ENCODE results near the gene SPINK2.

SPINK2 gene, protein sequence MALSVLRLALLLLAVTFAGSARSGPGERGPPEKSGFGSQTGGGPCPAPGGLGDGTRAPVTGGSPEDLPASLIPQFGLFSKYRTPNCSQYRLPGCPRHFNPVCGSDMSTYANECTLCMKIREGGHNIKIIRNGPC

GRCh38 chr4:56821381-56822243, at the start of gene SPINK2:
TSS of gene SPINK2 (minus strand) at chr4:56821701. CDS start at chr4:56821662, 39 bp downstream.
- DNase-seq (ENCODE audit: low spot score): peak; percentile 36

DNA sequence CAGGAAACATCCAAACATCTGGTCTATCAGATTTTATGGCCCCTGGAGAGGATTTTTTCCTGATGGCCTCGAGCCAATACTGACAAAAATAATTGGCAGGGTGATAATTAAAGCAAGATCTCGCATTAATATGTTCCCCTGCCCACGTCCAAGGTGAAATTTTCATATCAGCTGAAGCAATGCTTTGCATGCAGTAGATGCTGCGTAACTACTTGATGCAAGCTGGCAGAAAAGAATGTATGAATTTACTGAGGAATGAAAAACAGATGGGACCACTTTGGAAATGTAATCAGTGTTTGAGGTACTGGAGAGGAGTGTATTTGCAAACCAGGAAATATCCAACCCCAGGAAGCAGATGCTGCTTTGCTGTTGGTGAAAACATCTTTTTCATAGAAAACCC, 49.4 kb upstream of the SPINK2 start:
- DNase-seq (ENCODE audit: low spot score): no peak

- no peak for DNase-seq (ENCODE audit: low spot score)
These were observed 42.1 kb upstream of the SPINK2 start for GRCh38 chr4:56863441-56864139.

GRCh38 chr4:56861360-56861759, 39.9 kb upstream of the SPINK2 start:
- DNase-seq (ENCODE audit: low spot score): no peak

GRCh38 chr4:56860781-56861180, 39.3 kb upstream of the SPINK2 start:
- DNase-seq (ENCODE audit: low spot score): no peak

GRCh38 chr4:56859841-56860240, 38.3 kb upstream of the SPINK2 start:
- DNase-seq (ENCODE audit: low spot score): no peak

DNA sequence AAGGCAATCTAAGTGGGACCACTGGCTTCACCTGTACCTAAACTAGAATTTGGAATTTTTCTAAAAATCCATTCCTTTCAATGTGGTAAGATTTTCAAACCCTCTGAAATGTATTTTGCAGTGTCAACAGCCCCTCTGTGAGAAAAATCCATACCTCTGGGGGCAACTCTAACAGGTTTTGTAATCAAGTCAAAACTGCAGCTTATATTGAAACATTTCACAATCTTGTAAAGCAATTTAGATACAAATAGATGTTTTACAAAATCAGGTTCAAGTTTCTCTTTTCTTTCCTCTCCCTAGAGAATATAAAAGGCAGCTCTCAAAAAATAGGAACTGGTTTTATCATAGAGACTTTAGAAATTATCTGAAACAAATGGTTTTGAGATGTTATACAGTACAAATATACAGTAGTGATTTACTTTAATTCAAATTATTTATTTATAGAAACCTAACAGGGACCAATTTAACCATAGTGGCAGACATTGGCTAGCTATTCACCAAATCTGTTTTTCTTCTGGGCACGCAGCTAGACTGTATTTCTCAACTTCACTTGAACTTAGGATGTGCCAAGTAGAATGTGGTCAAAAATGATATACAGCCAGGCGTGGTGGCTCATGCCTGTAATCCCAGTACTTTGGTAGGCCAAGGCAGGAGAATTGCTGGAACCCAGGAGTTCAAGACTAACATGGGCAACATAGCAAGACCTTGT, 36.3 kb upstream of the SPINK2 start:
- DNase-seq (ENCODE audit: low spot score): no peak

DNA sequence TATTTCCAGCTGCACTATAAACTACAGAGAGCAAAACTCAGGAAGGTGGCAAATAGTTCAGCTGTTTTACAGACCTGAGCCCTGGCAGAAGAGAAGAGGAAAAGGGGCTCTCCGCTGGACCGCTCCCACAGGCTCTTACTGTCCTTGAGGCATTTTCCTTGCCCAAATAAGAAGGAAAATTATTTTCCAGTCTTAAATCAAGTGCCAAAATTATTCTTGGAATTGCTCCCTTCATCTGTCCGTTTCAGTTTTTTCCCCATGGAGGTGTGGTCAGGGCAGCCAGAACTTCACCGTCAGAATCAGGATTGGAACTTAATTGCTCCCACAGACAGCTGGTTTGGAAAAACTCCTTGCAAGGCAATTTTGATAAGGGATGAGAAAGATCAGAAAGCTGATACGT, 35.2 kb upstream of the SPINK2 start:
- no peak for DNase-seq (ENCODE audit: low spot score)

GRCh38 chr4:56850910-56851309, 29.4 kb upstream of the SPINK2 start:
- DNase-seq (ENCODE audit: low spot score): no peak

- DNase-seq (ENCODE audit: low spot score): no peak
These were observed 23.5 kb upstream of the SPINK2 start for GRCh38 chr4:56844802-56845580.

DNA sequence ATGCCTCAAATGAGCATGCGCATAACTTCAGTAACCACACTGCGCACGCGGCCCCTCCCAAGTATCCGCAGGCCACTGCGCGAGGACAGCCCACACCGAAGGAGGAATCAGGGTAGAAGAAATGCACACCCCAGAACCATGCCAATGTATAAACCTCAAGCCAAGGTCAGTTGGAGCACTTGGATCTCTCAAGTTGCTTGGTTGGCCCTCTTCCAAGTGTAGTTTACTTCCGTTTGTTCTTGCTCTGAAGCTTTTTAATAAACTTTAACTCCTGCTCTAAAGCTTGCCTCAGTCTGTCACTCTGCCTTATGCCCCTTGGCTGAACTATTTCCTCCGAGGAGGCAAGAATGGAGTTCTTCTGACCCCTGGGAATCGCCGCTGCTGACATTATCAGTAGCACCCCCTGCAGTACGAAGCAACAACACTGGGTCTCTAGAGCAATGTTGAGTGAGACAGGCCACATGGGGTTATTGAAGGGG, 22.0 kb upstream of the SPINK2 start:
- DNase-seq (ENCODE audit: low spot score): no peak

GRCh38 chr4:56840559-56840958, 19.1 kb upstream of the SPINK2 start:
- DNase-seq (ENCODE audit: low spot score): no peak

DNA sequence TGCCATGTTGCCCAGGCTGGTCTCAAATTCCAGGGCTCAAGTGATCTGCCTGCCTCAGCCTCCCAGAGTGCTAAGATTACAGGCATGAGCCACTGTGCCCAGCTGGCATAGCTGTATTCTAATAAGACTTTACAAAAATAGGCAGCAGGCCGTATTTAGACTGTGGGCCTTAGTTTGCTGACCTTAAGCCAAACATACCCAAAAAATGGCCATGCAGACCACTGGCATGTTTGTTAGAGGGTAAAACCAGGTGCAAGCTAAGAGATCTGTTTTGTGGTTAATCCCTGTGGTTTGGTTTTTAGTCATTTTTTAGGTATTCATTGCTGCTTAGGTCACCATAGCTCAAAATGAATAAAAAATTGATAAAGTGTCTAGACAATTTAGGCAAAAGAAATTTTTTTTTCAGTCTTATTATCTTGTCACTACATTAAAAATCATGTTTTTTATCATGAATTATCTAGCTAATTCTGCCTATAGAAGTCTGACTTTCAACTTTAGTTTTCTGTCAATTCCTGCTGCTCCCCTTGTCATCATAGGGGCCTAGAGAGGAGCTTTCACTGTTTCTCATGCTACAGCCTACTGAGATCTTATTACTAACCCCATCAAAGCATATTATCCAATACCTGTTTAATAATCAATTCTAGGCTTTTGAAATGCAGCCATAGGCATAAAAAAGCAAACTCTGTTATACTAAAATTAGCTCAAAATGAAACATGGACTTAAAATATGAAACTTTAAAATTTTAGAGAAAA, 7.5 kb upstream of the SPINK2 start:
- DNase-seq (ENCODE audit: low spot score): no peak

DNA sequence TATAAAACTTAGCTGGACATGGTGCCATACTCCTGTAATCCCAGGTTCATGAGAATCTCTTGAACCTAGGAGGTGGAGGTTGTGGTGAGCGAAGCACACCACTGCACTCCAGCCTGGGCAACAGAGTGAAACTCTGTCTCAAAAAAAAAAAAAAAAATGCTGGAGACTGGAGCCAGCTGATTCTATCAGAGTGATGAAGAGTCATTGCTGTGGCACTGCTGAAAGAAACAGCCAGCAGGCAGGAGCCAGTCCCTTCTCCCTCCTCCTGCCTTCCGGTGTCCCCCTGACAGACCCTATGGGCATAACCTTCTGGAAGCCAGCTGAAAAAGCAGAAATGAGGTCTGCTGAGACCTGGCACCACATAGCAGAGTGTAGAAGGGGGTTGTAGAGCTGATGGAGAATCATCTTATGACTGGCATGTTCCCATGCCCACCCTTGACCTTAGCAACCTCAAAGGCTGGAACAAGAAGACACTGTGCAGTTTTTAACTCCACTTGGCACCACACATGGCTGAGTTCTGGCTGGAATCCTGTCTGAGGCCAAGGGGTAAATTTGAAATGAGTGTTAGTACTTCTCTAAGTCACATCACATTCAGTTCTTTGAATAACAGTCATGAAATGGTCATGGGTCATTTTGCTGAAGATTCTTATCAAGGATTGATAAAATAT, 2.6 kb upstream of the SPINK2 start:
- DNase-seq (ENCODE audit: low spot score): no peak

GRCh38 chr4:56818797-56819196, 2.7 kb downstream of the SPINK2 start:
- DNase-seq (ENCODE audit: low spot score): no peak

DNA sequence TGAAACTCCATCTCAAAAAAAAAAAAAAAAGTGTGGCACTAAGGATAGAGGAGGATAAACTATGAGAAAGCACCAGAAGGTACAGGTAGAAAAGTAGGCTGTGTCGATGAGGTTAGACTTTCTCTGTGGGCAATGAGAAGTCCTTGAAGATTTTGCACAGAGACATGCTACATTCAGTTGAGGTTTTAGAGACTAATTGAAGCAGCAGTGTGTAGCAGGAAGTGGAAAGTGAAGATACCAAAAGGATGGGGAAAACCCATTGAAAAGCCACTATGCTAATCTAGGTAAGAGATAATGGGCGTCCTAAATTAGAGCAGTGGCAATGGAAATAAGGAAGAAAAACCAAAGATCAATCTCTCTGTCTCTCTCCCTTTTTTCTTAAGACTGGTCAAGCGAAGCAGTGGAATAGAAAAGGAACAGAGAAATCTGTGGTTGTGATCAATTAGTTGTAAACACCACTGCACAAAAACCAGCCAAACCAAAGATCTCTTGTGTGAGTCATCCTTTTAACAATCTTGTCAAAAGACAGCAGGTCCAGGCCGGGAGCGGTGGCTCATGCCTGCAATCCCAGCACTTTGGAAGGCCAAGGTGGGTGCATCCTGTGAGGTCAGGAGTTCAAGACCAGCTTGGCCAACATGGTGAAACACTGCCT, 3.5 kb downstream of the SPINK2 start:
- no peak for DNase-seq (ENCODE audit: low spot score)

GRCh38 chr4:56806666-56807065, 14.8 kb downstream of the SPINK2 start:
- no peak for DNase-seq (ENCODE audit: low spot score)

- DNase-seq (ENCODE audit: low spot score): no peak
These were observed 16.9 kb downstream of the SPINK2 start for GRCh38 chr4:56804551-56804950.

- no peak for DNase-seq (ENCODE audit: low spot score)
These were observed 18.0 kb downstream of the SPINK2 start for GRCh38 chr4:56803471-56803870.

Data from COLO829 (cell line).